Uterus (tissue), 4 donors: ENCODE data around the gene C17orf75. TPM values are rescaled to one million over a fixed set of nuclear protein-coding genes. Genes with fewer than 3 reads are reported as not detected.

Source experiments
- DNase-seq, 2 donors: peaks; one replicate each; pipeline ENCODE4 v3.0.0-alpha.2; 2019 to 2020
- H3K27ac ChIP-seq, 2 donors: fragments of 200-600 bp; sonication (generic); 1 replicate in 1 of 2; 2 replicates in 1 of 2; pipeline ENCODE4 v1.5.1; 2016 to 2018
- H3K27me3 ChIP-seq, 2 donors: fragments of 200-600 bp; sonication (generic); one replicate each; pipeline ENCODE4 v1.5.1; 2018 to 2019; ENCODE audit warnings: control low read depth in 1 of 2
- H3K36me3 ChIP-seq, 2 donors: fragments of 200-600 bp; sonication (generic); one replicate each; pipeline ENCODE4 v1.5.1; 2019; ENCODE audit warnings: control low read depth in 1 of 2
- H3K4me1 ChIP-seq, 2 donors: fragments of 200-600 bp; sonication (generic); one replicate each; pipeline ENCODE4 v1.5.1; 2018 to 2019; ENCODE audit warnings: control low read depth in 1 of 2
- H3K4me3 ChIP-seq, 2 donors: fragments of 200-600 bp; sonication (generic); 1 replicate in 1 of 2; 2 replicates in 1 of 2; pipeline ENCODE4 v1.5.1; 2018 to 2019; ENCODE audit warnings: mild to moderate bottlenecking in 1 of 2
- H3K9me3 ChIP-seq, 2 donors: fragments of 200-600 bp; sonication (generic); one replicate each; pipeline ENCODE4 v1.5.1; 2019; ENCODE audit warnings: control low read depth in 1 of 2
- POLR2A ChIP-seq, 2 donors: fragments of 450-650 bp; IDR thresholded peaks; one replicate each; pipeline ENCODE4 v1.6.1; 2016; ENCODE audit warnings: antibody characterized with exemption in 2 of 2, mild to moderate bottlenecking in 1 of 2, moderate library complexity in 1 of 2
- intact Hi-C: fragments of 100-400 bp; cut with DNase I; formaldehyde crosslinking; loops from one replicate; pipeline ENCODE4 v1.15.1; 2023; ENCODE audit warnings: low total_unique reads
- total RNA-seq, 4 donors: library from RNA; depleted of rRNA in 3 of 4; stranded (reverse); fragments of >200 nt in 3 of 4; gene quantifications; one replicate each; pipeline versions ENCODE4 v1.1.0 to v1.2.4, GENCODE V29; 2014 to 2023
- TF ChIP-seq, protein P1 (sequence below), 4 experiments: fragments of 200-600 bp in 2 of 4; fragments of 450-650 bp in 2 of 4; sonication (generic) in 2 of 4; IDR thresholded peaks; one replicate each; pipeline ENCODE4 v1.5.1; 2016 to 2019; ENCODE audit warnings: antibody characterized with exemption in 4 of 4, mild to moderate bottlenecking in 2 of 4, moderate library complexity in 1 of 4
- donor health status: DM: yes; HTN: yes; CAD: no.

C17orf75 gene
- total RNA-seq, 4 donors from 2014 or later: 11.8 to 40.9 (median 18.0) TPM

DNA sequence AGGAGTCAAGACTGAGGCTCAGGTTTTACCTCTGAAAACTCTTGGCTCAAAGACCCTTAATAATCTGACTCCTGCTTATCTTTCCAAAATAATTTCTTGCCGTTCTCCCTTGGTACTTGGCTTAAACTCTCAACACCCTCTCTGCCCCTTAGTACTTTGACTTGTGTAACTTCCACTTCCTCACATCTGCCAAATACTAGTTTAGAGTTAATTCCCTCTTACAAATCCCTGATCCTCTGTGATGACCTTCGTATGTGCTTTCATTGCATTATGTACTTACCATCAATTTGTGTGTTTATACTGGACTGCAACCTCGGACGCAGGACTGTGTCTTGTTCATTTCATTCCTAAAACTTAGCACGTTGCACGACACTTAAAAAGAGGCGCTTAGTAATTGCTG, 43.1 kb upstream of the C17orf75 start:
- no peak for TF ChIP-seq POLR2A (IDR thresholded peaks at IDR 0.05)
- TF ChIP-seq, protein P1, sequence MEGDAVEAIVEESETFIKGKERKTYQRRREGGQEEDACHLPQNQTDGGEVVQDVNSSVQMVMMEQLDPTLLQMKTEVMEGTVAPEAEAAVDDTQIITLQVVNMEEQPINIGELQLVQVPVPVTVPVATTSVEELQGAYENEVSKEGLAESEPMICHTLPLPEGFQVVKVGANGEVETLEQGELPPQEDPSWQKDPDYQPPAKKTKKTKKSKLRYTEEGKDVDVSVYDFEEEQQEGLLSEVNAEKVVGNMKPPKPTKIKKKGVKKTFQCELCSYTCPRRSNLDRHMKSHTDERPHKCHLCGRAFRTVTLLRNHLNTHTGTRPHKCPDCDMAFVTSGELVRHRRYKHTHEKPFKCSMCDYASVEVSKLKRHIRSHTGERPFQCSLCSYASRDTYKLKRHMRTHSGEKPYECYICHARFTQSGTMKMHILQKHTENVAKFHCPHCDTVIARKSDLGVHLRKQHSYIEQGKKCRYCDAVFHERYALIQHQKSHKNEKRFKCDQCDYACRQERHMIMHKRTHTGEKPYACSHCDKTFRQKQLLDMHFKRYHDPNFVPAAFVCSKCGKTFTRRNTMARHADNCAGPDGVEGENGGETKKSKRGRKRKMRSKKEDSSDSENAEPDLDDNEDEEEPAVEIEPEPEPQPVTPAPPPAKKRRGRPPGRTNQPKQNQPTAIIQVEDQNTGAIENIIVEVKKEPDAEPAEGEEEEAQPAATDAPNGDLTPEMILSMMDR (IDR thresholded peaks at IDR 0.05): no peak
- Histone ChIP-seq H3K27me3 (no peaks in the 10 kb centered on the region), H3K4me1 (no peaks in the 10 kb centered on the region), H3K9me3 (no peaks in the 10 kb centered on the region), H3K27ac (no peak overlapping the region), H3K4me3 (no peak overlapping the region), H3K36me3 (no peaks in the 10 kb centered on the region)
- DNase-seq: no peak
- intact Hi-C loops: no loop called here

DNA sequence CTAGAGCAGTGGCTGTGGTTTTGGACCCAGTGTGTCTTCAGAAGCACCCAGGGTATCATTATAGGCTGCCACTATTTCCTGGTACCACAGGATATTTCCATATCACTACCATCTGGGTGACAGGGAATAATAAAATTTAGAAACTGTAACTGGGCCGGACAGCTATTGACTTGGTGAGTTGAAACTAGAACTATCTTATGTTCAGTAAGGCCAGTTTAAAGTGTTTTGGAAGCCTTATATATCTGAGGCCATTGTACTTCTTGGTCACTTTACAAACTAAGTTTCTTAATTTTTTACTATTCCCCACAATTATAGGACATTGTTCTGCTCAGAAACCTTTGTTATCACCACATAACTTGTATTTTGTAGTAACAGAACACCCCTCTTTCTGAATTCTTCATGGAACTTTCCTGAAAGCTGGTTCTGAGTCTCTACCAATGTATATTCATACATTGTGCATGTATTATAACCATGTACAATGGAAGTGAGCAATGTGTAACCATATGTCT, 42.0 kb upstream of the C17orf75 start:
- no peaks in the 10 kb centered on the region for H3K27me3 ChIP-seq
- intact Hi-C loops: no loop called here
- H3K4me3 ChIP-seq: no peak overlapping the region
- H3K36me3 ChIP-seq: no peaks in the 10 kb centered on the region
- DNase-seq: no peak
- no peaks in the 10 kb centered on the region for H3K4me1 ChIP-seq
- H3K9me3 ChIP-seq: no peaks in the 10 kb centered on the region
- H3K27ac ChIP-seq: no peak overlapping the region
- TF ChIP-seq POLR2A (IDR thresholded peaks at IDR 0.05): no peak
- TF ChIP-seq, protein P1 (IDR thresholded peaks at IDR 0.05): no peak

DNA sequence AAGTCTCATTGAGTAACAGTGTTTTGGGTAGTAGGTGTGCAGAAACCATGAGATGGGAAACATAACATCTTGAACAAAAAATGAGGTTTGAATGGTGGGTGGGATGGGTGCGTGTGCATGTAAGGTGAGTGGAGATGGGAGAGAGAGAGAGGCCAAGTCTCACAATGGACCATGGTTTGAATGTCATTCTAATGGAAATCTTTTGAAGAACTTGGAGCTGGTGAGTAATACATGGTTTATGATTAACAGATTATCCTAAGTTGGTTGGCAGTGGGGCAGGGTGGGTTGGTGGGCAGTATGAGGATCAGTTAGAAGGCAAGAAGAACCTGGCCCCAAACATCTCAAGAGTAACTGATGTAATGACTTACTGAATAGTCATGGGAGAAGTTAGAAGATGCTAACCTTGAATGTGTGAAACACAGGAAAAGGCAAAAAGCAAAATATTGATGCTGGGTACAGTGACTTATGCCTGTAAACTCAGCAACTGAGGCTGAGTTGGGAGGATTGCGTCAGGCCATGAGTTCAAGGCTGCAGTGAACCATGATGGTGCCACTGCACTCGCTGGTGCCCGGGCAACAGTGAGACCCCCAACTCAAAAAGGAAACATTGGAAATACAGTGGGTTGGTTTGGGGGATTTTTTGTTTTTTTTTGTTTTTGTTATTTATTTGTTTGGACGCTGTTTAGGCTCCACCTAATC, 40.7 kb upstream of the C17orf75 start:
- Histone ChIP-seq H3K4me1 (no peaks in the 10 kb centered on the region), H3K36me3 (no peaks in the 10 kb centered on the region), H3K27ac (no peak overlapping the region), H3K9me3 (no peaks in the 10 kb centered on the region), H3K27me3 (no peaks in the 10 kb centered on the region), H3K4me3 (no peak overlapping the region)
- intact Hi-C loops: no loop called here
- TF ChIP-seq POLR2A (IDR thresholded peaks at IDR 0.05): no peak
- TF ChIP-seq, protein P1 (IDR thresholded peaks at IDR 0.05): no peak
- DNase-seq: no peak

DNA sequence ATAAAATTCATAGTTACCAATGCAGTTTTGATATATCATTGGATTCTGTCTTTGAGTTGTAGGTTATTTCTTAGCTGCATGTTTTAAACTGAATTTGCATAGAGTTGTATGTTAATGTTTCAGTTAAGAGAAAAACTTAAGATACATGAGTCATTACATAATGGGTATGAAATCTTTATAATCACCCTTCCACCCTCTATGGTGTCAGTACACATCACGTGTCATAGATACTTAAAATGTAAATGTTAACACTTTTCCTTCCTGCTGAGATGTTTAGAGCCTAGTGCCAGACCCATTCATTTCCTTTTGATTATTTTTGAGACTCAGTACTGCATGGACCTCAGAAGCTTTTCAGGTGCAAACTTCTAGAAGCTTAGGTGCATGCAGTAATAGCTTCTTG, 28.5 kb upstream of the C17orf75 start:
- intact Hi-C loops: no loop called here
- no peak overlapping the region for H3K4me3 ChIP-seq
- no peak for TF ChIP-seq POLR2A (IDR thresholded peaks at IDR 0.05)
- TF ChIP-seq, protein P1 (IDR thresholded peaks at IDR 0.05): no peak
- H3K36me3 ChIP-seq: no peaks in the 10 kb centered on the region
- no peak overlapping the region for H3K27ac ChIP-seq
- H3K9me3 ChIP-seq: no peaks in the 10 kb centered on the region
- DNase-seq: no peak
- no peaks in the 10 kb centered on the region for H3K27me3 ChIP-seq
- H3K4me1 ChIP-seq: no peaks in the 10 kb centered on the region

DNA sequence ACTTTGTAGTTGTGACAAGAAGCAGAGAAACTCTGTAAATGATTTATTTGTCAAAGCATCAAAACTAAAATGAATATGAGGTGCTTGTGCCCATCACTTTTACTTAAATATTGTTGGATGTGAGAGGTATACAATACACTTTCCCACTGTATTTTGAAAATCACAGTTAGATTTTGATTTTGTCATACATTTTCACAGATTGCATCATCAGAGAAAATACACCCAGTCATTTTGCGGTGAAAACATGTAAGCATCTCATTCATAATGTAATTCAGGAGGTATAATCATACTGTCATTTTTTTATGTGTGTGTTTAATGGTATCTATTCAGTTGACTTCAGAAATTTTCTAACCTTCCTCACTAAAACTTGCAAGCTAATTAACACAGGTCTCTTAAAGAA, 19.3 kb upstream of the C17orf75 start:
- intact Hi-C loops: no loop called here
- no peak for DNase-seq
- H3K27me3 ChIP-seq: no peaks in the 10 kb centered on the region
- H3K36me3 ChIP-seq: no peaks in the 10 kb centered on the region
- peaks cover 0 to under 1% of the 10 kb centered on the region in 2 donors for H3K4me1 ChIP-seq
- TF ChIP-seq, protein P1 (IDR thresholded peaks at IDR 0.05): no peak
- H3K27ac ChIP-seq: no peak overlapping the region
- no peaks in the 10 kb centered on the region for H3K9me3 ChIP-seq
- no peak overlapping the region for H3K4me3 ChIP-seq
